Loucy (cell line): ENCODE measurements around the gene GNPDA1.

ENCODE experiments used
- H2AFZ ChIP-seq: fragments of 200-600 bp; sonication (generic); 2 replicates; pipeline ENCODE4 v1.6.0; 2016; ENCODE audit warnings: antibody characterized with exemption, mild to moderate bottlenecking, low read length, moderate library complexity
- H3F3A ChIP-seq: fragments of 200-600 bp; 2 replicates; pipeline ENCODE4 v1.6.0; 2016; ENCODE audit warnings: antibody characterized with exemption, low read depth, mild to moderate bottlenecking
- H3K27me3 ChIP-seq: fragments of 200-600 bp; sonication (generic); 2 replicates; pipeline ENCODE4 v1.6.1; 2014; ENCODE audit warnings: low read length, mild to moderate bottlenecking; ENCODE audit not compliant: insufficient read depth, poor library complexity, severe bottlenecking
- H3K36me3 ChIP-seq: fragments of 200-600 bp; sonication (generic); 2 replicates; pipeline ENCODE4 v1.6.1; 2016; ENCODE audit warnings: low read length; ENCODE audit not compliant: insufficient read depth
- H3K4me1 ChIP-seq: fragments of 200-600 bp; sonication (generic); 2 replicates; pipeline ENCODE4 v1.5.1; 2014; ENCODE audit warnings: low read length, mild to moderate bottlenecking; ENCODE audit not compliant: insufficient read depth, poor library complexity, severe bottlenecking
- H3K4me2 ChIP-seq: fragments of 200-600 bp; sonication (generic); 2 replicates; pipeline ENCODE4 v1.6.0; 2014; ENCODE audit warnings: antibody characterized with exemption, low read length, low read depth, mild to moderate bottlenecking; ENCODE audit not compliant: poor library complexity, severe bottlenecking
- H3K4me3 ChIP-seq: fragments of 200-600 bp; sonication (generic); 2 replicates; pipeline ENCODE4 v1.5.1; 2014; ENCODE audit warnings: low read length, mild to moderate bottlenecking, mixed read lengths; ENCODE audit not compliant: poor library complexity, severe bottlenecking
- H3K79me2 ChIP-seq: fragments of 200-600 bp; sonication (generic); 2 replicates; pipeline ENCODE4 v1.6.1; 2014; ENCODE audit warnings: low read length; ENCODE audit not compliant: insufficient read depth
- H3K9ac ChIP-seq: fragments of 200-600 bp; sonication (generic); 2 replicates; pipeline ENCODE4 v1.6.0; 2014; ENCODE audit warnings: mild to moderate bottlenecking, low read depth, low read length, moderate library complexity; ENCODE audit not compliant: poor library complexity, severe bottlenecking
- H3K9me2 ChIP-seq: fragments of 200-600 bp; sonication (generic); replicated peaks from 2 replicates; pipeline ENCODE4 v1.6.1; 2016; ENCODE audit warnings: low read depth, low read length, mixed read lengths
- H3K9me3 ChIP-seq: fragments of 200-600 bp; sonication (generic); 2 replicates; pipeline ENCODE4 v1.6.1; 2014; ENCODE audit warnings: mild to moderate bottlenecking, antibody characterized with exemption, low read length, low read depth; ENCODE audit not compliant: insufficient read depth
- H4K20me1 ChIP-seq: fragments of 200-600 bp; sonication (generic); 2 replicates; pipeline ENCODE4 v1.6.0; 2014; ENCODE audit warnings: antibody characterized with exemption, low read length, mild to moderate bottlenecking; ENCODE audit not compliant: insufficient read depth, poor library complexity, severe bottlenecking
- EZH2phosphoT487 ChIP-seq: fragments of 200-600 bp; IDR thresholded peaks from 2 replicates; pipeline ENCODE4 v1.6.1; 2018; ENCODE audit warnings: antibody characterized with exemption, mild to moderate bottlenecking, moderate library complexity, borderline replicate concordance
- TF ChIP-seq, protein P1 (sequence below): fragments of 200-600 bp; sonication (generic); conservative IDR thresholded peaks from 2 replicates; pipeline ENCODE4 v1.5.1; 2014; ENCODE audit warnings: mild to moderate bottlenecking, antibody characterized with exemption, low read length

The GNPDA1 gene

DNA sequence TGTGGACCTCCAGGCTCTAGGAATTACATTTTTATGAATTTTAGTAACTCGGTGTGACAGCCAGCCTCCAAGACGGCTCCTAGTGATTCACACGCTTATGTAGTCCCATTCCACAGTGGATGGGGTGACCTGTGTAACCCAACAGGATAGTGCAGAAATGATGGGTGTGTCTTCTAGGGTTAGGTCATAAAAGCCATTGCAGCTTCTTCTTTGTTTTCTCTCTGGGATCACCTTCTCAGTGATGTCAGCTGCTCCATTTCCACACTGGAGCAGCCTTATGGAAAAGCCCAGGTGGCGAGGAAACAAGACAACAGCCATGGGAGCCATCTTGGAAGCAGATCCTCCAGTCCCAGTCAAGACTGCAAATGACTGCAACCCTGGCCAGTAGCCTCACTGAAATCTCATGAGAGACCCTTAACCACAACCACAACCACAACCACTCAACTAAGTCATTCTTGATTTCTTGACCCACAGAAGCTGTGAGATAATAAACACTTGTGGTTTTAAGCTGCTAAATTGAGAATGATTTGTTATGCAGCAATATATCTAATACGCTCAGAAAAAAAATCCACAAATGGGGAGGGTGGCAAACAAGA, 5.1 kb upstream of the GNPDA1 start:
- no peaks in the 10 kb centered on the region for H3K9me2 ChIP-seq
- H3K9me3 ChIP-seq = peaks cover 5% of the 10 kb centered on the region; the same call in 1 of the 2 replicates
- H2AFZ ChIP-seq = no peak overlapping the region
- peaks cover 38% of the 10 kb centered on the region for H3K27me3 ChIP-seq
- no peak overlapping the region for H3K4me3 ChIP-seq
- H3K36me3 ChIP-seq = no peaks in the 10 kb centered on the region
- H3K79me2 ChIP-seq = no peaks in the 10 kb centered on the region
- no peak overlapping the region for H3K4me2 ChIP-seq
- peaks cover 32% of the 10 kb centered on the region for H3K4me1 ChIP-seq
- H3F3A ChIP-seq = no peaks in the 10 kb centered on the region
- H4K20me1 ChIP-seq = no peaks in the 10 kb centered on the region
- TF ChIP-seq, protein P1, sequence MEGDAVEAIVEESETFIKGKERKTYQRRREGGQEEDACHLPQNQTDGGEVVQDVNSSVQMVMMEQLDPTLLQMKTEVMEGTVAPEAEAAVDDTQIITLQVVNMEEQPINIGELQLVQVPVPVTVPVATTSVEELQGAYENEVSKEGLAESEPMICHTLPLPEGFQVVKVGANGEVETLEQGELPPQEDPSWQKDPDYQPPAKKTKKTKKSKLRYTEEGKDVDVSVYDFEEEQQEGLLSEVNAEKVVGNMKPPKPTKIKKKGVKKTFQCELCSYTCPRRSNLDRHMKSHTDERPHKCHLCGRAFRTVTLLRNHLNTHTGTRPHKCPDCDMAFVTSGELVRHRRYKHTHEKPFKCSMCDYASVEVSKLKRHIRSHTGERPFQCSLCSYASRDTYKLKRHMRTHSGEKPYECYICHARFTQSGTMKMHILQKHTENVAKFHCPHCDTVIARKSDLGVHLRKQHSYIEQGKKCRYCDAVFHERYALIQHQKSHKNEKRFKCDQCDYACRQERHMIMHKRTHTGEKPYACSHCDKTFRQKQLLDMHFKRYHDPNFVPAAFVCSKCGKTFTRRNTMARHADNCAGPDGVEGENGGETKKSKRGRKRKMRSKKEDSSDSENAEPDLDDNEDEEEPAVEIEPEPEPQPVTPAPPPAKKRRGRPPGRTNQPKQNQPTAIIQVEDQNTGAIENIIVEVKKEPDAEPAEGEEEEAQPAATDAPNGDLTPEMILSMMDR = no peak
- peak; percentile 82 for TF ChIP-seq EZH2phosphoT487
- no peak overlapping the region for H3K9ac ChIP-seq

DNA sequence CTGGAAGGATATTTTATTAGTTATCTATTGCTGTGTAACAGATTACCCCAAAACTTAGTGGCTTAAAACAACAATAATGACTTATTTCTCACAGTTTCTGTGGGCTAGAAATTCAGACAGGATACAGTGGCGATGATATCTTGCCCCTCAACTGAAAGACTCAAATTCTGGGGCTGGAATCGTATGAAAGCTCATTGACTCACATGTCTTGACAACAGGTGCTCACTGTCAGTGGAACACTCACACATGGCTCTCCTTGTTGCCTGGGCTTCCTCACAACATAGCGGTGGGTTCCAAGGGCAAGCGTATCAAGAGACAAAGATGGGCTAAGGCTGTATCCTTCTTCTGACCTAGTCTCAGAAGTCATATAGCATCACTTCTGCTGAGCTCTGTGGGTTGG, 3.7 kb upstream of the GNPDA1 start:
- H3K9ac ChIP-seq = peak overlapping the region; percentile 48
- no peaks in the 10 kb centered on the region for H3K79me2 ChIP-seq
- no peaks in the 10 kb centered on the region for H4K20me1 ChIP-seq
- H3F3A ChIP-seq = no peaks in the 10 kb centered on the region
- H3K36me3 ChIP-seq = no peaks in the 10 kb centered on the region
- H3K9me2 ChIP-seq = no peaks in the 10 kb centered on the region
- H3K4me2 ChIP-seq = peak overlapping the region; percentile 71
- H3K27me3 ChIP-seq = peaks cover 24% of the 10 kb centered on the region
- peaks cover 39% of the 10 kb centered on the region for H3K4me1 ChIP-seq
- H3K4me3 ChIP-seq = peak overlapping the region; percentile 52
- peaks cover 5% of the 10 kb centered on the region; the same call in 1 of the 2 replicates for H3K9me3 ChIP-seq
- no peak overlapping the region for H2AFZ ChIP-seq
- TF ChIP-seq, protein P1 = no peak
- no peak for TF ChIP-seq EZH2phosphoT487

DNA sequence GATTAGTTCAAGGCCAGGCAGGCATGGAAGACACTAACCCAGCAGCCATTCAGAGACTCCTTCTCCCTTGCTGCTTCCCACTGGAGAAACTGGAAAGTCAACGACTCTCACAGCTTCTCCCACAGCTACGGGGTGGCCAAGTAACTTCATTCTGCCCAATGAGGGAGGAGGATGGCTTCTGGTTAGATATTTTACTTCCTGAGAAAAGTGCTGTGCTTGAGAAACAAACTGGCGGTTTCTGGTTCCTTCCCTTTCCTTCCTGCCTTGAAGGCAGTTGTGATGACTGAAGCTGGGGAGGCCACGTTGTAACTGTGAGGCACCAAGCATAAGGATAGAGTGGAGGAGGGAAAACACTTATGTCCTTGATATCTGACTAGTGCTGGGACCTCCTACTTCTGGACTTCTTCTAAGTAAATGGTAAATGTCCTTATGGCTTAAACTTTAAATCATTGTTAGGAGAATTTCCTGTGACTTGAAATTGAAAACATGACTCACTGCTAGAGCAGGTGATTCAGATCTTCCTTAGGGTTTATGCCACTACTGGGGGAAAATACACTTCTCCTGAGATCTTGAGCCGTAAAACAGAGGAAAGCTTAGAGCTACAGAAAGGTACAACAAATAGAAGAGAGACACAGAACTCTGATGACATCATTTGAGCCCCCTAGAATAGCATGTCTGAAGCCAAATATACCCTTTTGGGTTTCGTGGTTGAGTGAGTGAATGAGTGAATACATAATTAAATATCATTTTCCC, 3.1 kb upstream of the GNPDA1 start:
- H3F3A ChIP-seq = no peaks in the 10 kb centered on the region
- TF ChIP-seq EZH2phosphoT487 = no peak
- H3K9me2 ChIP-seq = no peaks in the 10 kb centered on the region
- no peaks in the 10 kb centered on the region for H3K36me3 ChIP-seq
- peaks cover 5% of the 10 kb centered on the region; the same call in 1 of the 2 replicates for H3K9me3 ChIP-seq
- H3K4me3 ChIP-seq = peak overlapping the region; percentile 52
- peaks cover 18% of the 10 kb centered on the region for H3K27me3 ChIP-seq
- peak overlapping the region; percentile 71 for H3K4me2 ChIP-seq
- peak overlapping the region; percentile 48 for H3K9ac ChIP-seq
- peaks cover 39% of the 10 kb centered on the region for H3K4me1 ChIP-seq
- H4K20me1 ChIP-seq = no peaks in the 10 kb centered on the region
- peak overlapping the region; percentile 60 for H2AFZ ChIP-seq
- H3K79me2 ChIP-seq = no peaks in the 10 kb centered on the region
